ENCODE data around the gene MYF5.

Gene MYF5

GRCh38 chr12:80766210-80766609 lies 49.5 kb downstream of the MYF5 start:
- DNase-seq: no peak

GRCh38 chr12:80766897-80767296 lies 50.2 kb downstream of the MYF5 start:
- no peak for DNase-seq
